Esophagus muscularis mucosa (tissue), 4 donors: ENCODE measurements around the gene GCDH. TPM values are rescaled to one million over a fixed set of nuclear protein-coding genes. Genes with fewer than 3 reads are reported as not detected.

ENCODE experiments used
- DNase-seq: peaks from one replicate; pipeline ENCODE4 v3.0.0-alpha.2; 2017; ENCODE audit errors: extremely low spot score
- H3K27ac ChIP-seq, 4 donors: fragments of 200-600 bp; sonication (generic); replicated peaks in 1 of 4; 1 replicate in 3 of 4; 2 replicates in 1 of 4; pipeline ENCODE4 v1.5.1; 2016 to 2019; ENCODE audit warnings: mild to moderate bottlenecking in 1 of 4
- H3K27me3 ChIP-seq, 4 donors: fragments of 200-600 bp; sonication (generic); one replicate each; pipeline versions ENCODE4 v1.5.1 to v1.6.0; 2016 to 2019
- H3K36me3 ChIP-seq, 4 donors: fragments of 200-600 bp; sonication (generic); one replicate each; pipeline ENCODE4 v1.5.1; 2016 to 2019
- H3K4me1 ChIP-seq, 4 donors: fragments of 200-600 bp; sonication (generic); one replicate each; pipeline ENCODE4 v1.5.1; 2016 to 2019
- H3K4me3 ChIP-seq, 4 donors: fragments of 200-600 bp; sonication (generic); 1 replicate in 2 of 4; 2 replicates in 2 of 4; pipeline ENCODE4 v1.5.1; 2016 to 2019; ENCODE audit warnings: mild to moderate bottlenecking in 4 of 4, moderate library complexity in 1 of 4
- H3K9me3 ChIP-seq, 4 donors: fragments of 200-600 bp; sonication (generic); 1 replicate in 3 of 4; 2 replicates in 1 of 4; pipeline ENCODE4 v1.5.1; 2016 to 2019
- EP300 ChIP-seq: sonication (generic); formaldehyde crosslinking; IDR thresholded peaks from one replicate; pipeline ENCODE4 v1.6.1; 2017; ENCODE audit warnings: antibody characterized with exemption
- POLR2A ChIP-seq: fragments of 450-650 bp; IDR thresholded peaks from one replicate; pipeline ENCODE4 v1.6.1; 2017; ENCODE audit warnings: antibody characterized with exemption, moderate library complexity, mild to moderate bottlenecking, low read depth
- POLR2AphosphoS5 ChIP-seq, 2 donors: sonication (generic); formaldehyde crosslinking; IDR thresholded peaks; one replicate each; pipeline ENCODE4 v1.6.1; 2017; ENCODE audit warnings: antibody characterized with exemption in 2 of 2
- WGBS: methylation state at CpG from one replicate; pipeline ENCODE4 v1.1.5; 2018; 5-methylcytosine and 5-hydroxymethylcytosine counted together
- intact Hi-C: fragments of 100-400 bp; cut with DNase I; formaldehyde crosslinking; loops from one replicate; pipeline ENCODE4 v1.15.1; 2023
- total RNA-seq, 4 donors: library from RNA; depleted of rRNA; stranded (reverse); fragments of >200 nt; gene quantifications; one replicate each; pipeline versions ENCODE4 v1.1.0 to v1.2.1, GENCODE V29; 2016
- TF ChIP-seq, protein P1 (sequence below), 3 experiments: fragments of 200-600 bp in 2 of 3; fragments of 450-650 bp in 1 of 3; sonication (generic) in 2 of 3; IDR thresholded peaks; one replicate each; pipeline ENCODE4 v1.5.1; 2017 to 2019; ENCODE audit warnings: antibody characterized with exemption in 3 of 3, mild to moderate bottlenecking in 2 of 3, moderate library complexity in 1 of 3

Gene GCDH
- total RNA-seq, 4 donors from 2014 or later: 36.1 to 63.6 (median 52.9) TPM

DNA sequence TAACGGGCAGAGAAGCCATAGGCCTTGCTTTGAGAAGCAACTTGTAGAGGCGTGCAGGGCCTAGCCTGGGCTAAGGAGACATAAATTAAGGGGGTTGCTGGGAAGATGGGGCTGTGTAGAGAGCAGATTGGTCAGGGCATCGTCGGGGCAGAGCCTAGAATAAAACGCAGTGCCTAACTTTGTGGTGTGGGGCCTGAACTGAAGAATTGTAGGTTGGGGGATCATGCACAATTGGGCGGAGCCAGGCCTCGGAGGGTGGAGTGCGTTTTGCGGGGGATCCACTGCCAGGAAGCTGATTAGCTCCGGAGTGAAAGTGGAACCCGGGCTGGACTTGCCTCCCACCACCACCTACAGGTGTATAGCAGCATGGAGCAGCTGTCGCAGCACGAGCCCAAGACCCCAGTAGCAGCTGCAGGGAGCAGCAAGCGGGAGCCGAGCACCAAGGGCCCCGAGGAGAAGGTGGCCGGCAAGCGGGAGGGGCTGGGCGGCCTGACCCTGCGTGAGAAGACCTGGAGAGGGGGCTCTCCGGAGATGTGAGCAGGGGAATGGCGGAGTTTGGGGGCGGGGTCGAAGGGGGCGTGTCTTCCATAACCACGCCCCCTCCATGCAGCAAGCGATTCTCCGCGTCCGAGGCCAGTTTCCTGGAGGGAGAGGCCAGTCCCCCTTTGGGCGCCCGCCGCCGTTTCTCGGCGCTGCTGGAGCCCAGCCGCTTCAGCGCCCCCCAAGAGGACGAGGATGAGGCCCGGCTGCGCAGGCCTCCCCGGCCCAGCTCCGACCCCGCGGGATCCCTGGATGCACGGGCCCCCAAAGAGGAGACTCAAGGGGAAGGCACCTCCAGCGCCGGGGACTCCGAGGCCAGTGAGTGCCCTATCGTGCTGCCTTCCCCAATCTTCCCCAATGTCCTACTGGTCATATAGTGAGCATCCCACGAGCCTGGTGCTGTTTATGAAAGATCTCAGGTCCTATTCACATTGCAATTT is 23.6 kb upstream of the GCDH start:
- Histone ChIP-seq H3K36me3 (no peaks in the 10 kb centered on the region), H3K27ac (no peak overlapping the region), H3K4me3 (peak overlapping the region; percentile 41 to 53 (median 46)), H3K4me1 (peaks cover 6 to 11% (median 10%) of the 10 kb centered on the region in 4 donors), H3K9me3 (no peaks in the 10 kb centered on the region), H3K27me3 (peaks cover 0 to 40% (median 0%) of the 10 kb centered on the region in 4 donors)
- intact Hi-C loops: no loop called here
- DNase-seq: no peak
- 17% methylated on average over 27 of the region's 51 CpGs for WGBS
- TF ChIP-seq POLR2A (no peak), POLR2AphosphoS5 (IDR thresholded peaks at IDR 0.05) (no peak), EP300 (no peak)
- TF ChIP-seq, protein P1, sequence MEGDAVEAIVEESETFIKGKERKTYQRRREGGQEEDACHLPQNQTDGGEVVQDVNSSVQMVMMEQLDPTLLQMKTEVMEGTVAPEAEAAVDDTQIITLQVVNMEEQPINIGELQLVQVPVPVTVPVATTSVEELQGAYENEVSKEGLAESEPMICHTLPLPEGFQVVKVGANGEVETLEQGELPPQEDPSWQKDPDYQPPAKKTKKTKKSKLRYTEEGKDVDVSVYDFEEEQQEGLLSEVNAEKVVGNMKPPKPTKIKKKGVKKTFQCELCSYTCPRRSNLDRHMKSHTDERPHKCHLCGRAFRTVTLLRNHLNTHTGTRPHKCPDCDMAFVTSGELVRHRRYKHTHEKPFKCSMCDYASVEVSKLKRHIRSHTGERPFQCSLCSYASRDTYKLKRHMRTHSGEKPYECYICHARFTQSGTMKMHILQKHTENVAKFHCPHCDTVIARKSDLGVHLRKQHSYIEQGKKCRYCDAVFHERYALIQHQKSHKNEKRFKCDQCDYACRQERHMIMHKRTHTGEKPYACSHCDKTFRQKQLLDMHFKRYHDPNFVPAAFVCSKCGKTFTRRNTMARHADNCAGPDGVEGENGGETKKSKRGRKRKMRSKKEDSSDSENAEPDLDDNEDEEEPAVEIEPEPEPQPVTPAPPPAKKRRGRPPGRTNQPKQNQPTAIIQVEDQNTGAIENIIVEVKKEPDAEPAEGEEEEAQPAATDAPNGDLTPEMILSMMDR (IDR thresholded peaks at IDR 0.05): no peak

DNA sequence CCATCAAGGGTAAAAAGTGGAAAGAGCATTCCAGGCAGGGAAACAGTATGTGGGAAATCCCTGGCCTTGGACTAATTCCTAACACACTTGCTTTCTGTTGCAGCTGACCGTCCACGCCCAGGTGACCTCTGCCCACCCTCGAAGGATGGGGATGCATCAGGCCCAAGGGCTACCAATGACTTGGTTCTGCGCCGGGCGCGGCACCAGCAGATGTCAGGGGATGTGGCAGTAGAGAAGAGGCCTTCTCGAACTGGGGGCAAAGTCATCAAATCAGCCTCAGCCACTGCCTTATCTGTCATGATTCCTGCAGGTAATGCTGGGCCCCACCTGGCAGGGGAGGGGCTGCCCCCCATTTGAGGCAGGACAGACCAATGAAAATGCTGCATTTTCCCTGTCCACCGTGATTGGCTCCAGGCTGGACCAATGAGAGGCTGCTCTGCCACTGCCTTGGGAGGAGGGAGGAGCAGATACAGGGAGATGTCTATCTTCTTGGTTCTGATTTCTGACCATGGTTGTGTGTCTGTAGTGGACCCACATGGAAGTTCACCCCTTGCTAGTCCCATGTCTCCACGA is 22.3 kb upstream of the GCDH start:
- H3K4me3 ChIP-seq: no peak overlapping the region
- intact Hi-C loops: no loop called here
- TF ChIP-seq EP300: no peak
- TF ChIP-seq POLR2AphosphoS5 (IDR thresholded peaks at IDR 0.05): no peak
- TF ChIP-seq POLR2A: no peak
- TF ChIP-seq, protein P1 (IDR thresholded peaks at IDR 0.05): no peak
- H3K36me3 ChIP-seq: peaks cover 0 to 3% (median 0%) of the 10 kb centered on the region in 4 donors
- H3K27ac ChIP-seq: no peak overlapping the region
- no peaks in the 10 kb centered on the region for H3K9me3 ChIP-seq
- H3K27me3 ChIP-seq: peaks cover 0 to 40% (median 0%) of the 10 kb centered on the region in 4 donors
- 98% methylated on average over 7 of the region's 10 CpGs for WGBS
- H3K4me1 ChIP-seq: peaks cover 6 to 18% (median 13%) of the 10 kb centered on the region in 4 donors
- DNase-seq: no peak

- Histone ChIP-seq H3K4me1 (peaks cover 6 to 23% (median 14%) of the 10 kb centered on the region in 4 donors), H3K36me3 (peaks cover 3 to 34% (median 18%) of the 10 kb centered on the region in 4 donors), H3K27ac (no peak overlapping the region), H3K4me3 (no peak overlapping the region), H3K27me3 (peaks cover 0 to 26% (median 0%) of the 10 kb centered on the region in 4 donors), H3K9me3 (no peaks in the 10 kb centered on the region)
- intact Hi-C loops: no loop called here
- TF ChIP-seq POLR2AphosphoS5 (IDR thresholded peaks at IDR 0.05) (no peak), EP300 (no peak), POLR2A (no peak)
- TF ChIP-seq, protein P1 (IDR thresholded peaks at IDR 0.05): no peak
- 79% methylated on average over 3 of the region's 3 CpGs for WGBS
- DNase-seq: no peak
Observed at GRCh38 chr19:12871681-12872080, 19.3 kb upstream of the GCDH start.

DNA sequence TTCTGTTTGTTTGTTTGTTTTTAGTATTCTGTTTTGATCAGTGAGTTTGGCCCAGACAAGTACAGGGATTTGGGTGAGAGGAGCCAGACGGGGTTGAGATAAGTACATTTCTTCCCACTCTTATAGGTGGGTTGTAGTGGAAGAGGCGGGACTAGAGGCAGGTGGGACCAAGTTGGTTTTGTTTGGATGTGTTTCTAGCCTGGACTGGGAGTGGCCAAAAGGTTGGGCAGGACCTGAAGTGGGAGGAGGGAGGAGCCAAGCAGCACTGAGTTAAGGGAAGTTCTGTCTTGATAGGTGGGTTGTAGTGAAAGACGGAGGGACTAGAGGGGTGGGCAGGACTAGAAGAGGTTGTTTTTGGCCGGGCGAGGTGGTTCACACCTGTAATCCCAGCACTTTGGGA is 18.7 kb upstream of the GCDH start:
- Histone ChIP-seq H3K36me3 (peaks cover 9 to 39% (median 24%) of the 10 kb centered on the region in 4 donors), H3K27ac (no peak overlapping the region), H3K27me3 (peaks cover 0 to 22% (median 0%) of the 10 kb centered on the region in 4 donors), H3K4me3 (no peak overlapping the region), H3K9me3 (no peaks in the 10 kb centered on the region), H3K4me1 (peaks cover 6 to 20% (median 11%) of the 10 kb centered on the region in 4 donors)
- WGBS: 90% methylated on average over 5 of the region's 5 CpGs
- DNase-seq: no peak
- TF ChIP-seq POLR2A: no peak
- TF ChIP-seq, protein P1 (IDR thresholded peaks at IDR 0.05): no peak
- TF ChIP-seq EP300: no peak
- TF ChIP-seq POLR2AphosphoS5 (IDR thresholded peaks at IDR 0.05): no peak
- intact Hi-C loops: no loop called here
